DND-41 (cell line): ENCODE results near the gene TPRX2.

Experiments
- CTCF ChIP-seq: IDR thresholded peaks from 2 replicates; pipeline ENCODE4 v1.5.1; 2012; ENCODE audit warnings: borderline replicate concordance, low read length, moderate library complexity, mild to moderate bottlenecking; ENCODE audit not compliant: poor library complexity, severe bottlenecking; ENCODE audit errors: extremely low read depth
- EZH2 ChIP-seq: IDR thresholded peaks from 3 replicates; pipeline ENCODE4 v1.6.1; 2012; ENCODE audit warnings: borderline replicate concordance, low read depth, mild to moderate bottlenecking, moderate library complexity, low read length, inconsistent platforms; ENCODE audit not compliant: severe bottlenecking

GRCh38 chr19:47853003-47853402 lies 6.0 kb upstream of the TPRX2 start:
- TF ChIP-seq CTCF = no peak
- TF ChIP-seq EZH2 = no peak
